Measurements from ENCODE around the gene VWA5B1.
A peak's percentile ranks its signal among the peaks of the same experiment; 100 is the strongest.

VWA5B1 gene

GRCh38 chr1:20343149-20343937 is 52.7 kb downstream of the VWA5B1 start:
- no peak for TF ChIP-seq SUZ12 (IDR thresholded peaks at IDR 0.05; ENCODE audit: extremely low read depth, insufficient read depth, insufficient read length)
- TF ChIP-seq YY1 (IDR thresholded peaks at IDR 0.05; ENCODE audit: insufficient read depth, insufficient read length), result no peak
- TF ChIP-seq ZNF274 (IDR thresholded peaks at IDR 0.05; ENCODE audit: low read depth, low read length), result no peak

GRCh38 chr1:20343938-20344302 is 53.2 kb downstream of the VWA5B1 start:
- no peak for TF ChIP-seq SUZ12 (IDR thresholded peaks at IDR 0.05; ENCODE audit: extremely low read depth, insufficient read depth, insufficient read length)
- H3K4me3 ChIP-seq (ENCODE audit: insufficient read length, low read depth), result peak overlapping the region; percentile 40
- H3K36me3 ChIP-seq (ENCODE audit: insufficient read depth, insufficient read length, low read length), result no peaks in the 10 kb centered on the region
- peak overlapping the region; percentile 36 for H3K9ac ChIP-seq (ENCODE audit: insufficient read length, low read depth)
- no peak for DNase-seq (ENCODE audit: low read depth, low spot score)
- peaks cover 7% of the 10 kb centered on the region for H3K27me3 ChIP-seq (ENCODE audit: insufficient read depth, insufficient read length)
- H3K9me3 ChIP-seq (ENCODE audit: insufficient read depth, low read length), result no peaks in the 10 kb centered on the region
- peaks cover 4% of the 10 kb centered on the region for H3K4me1 ChIP-seq (ENCODE audit: insufficient read depth, insufficient read length)

More at GRCh38 chr1:20343149-20343937, 52.7 kb downstream of the VWA5B1 start:
- H3K9ac ChIP-seq (ENCODE audit: insufficient read length, low read depth), result peak overlapping the region; percentile 66
- peaks cover 4% of the 10 kb centered on the region for H3K4me1 ChIP-seq (ENCODE audit: insufficient read depth, insufficient read length)
- DNase-seq (ENCODE audit: low read depth, low spot score), result peak; percentile 33
- H3K4me3 ChIP-seq (ENCODE audit: insufficient read length, low read depth), result peak overlapping the region; percentile 57
- H3K9me3 ChIP-seq (ENCODE audit: insufficient read depth, low read length), result no peaks in the 10 kb centered on the region
- H3K27me3 ChIP-seq (ENCODE audit: insufficient read depth, insufficient read length), result peaks cover 7% of the 10 kb centered on the region
- no peaks in the 10 kb centered on the region for H3K36me3 ChIP-seq (ENCODE audit: insufficient read depth, insufficient read length, low read length)

- no peak for TF ChIP-seq YY1 (IDR thresholded peaks at IDR 0.05; ENCODE audit: insufficient read depth, insufficient read length)
- TF ChIP-seq SUZ12 (IDR thresholded peaks at IDR 0.05; ENCODE audit: extremely low read depth, insufficient read depth, insufficient read length), result no peak
- TF ChIP-seq ZNF274 (IDR thresholded peaks at IDR 0.05; ENCODE audit: low read depth, low read length), result no peak
- no peaks in the 10 kb centered on the region for H3K36me3 ChIP-seq (ENCODE audit: insufficient read depth, insufficient read length, low read length)
- H3K27me3 ChIP-seq (ENCODE audit: insufficient read depth, insufficient read length), result peaks cover 7% of the 10 kb centered on the region
- H3K4me3 ChIP-seq (ENCODE audit: insufficient read length, low read depth), result no peak overlapping the region
- DNase-seq (ENCODE audit: low read depth, low spot score), result no peak
- no peak overlapping the region for H3K9ac ChIP-seq (ENCODE audit: insufficient read length, low read depth)
- peaks cover 4% of the 10 kb centered on the region for H3K4me1 ChIP-seq (ENCODE audit: insufficient read depth, insufficient read length)
- H3K9me3 ChIP-seq (ENCODE audit: insufficient read depth, low read length), result no peaks in the 10 kb centered on the region
These were observed 54.1 kb downstream of the VWA5B1 start for GRCh38 chr1:20344738-20345137.

GRCh38 chr1:20345419-20345818 is 54.7 kb downstream of the VWA5B1 start:
- no peaks in the 10 kb centered on the region for H3K36me3 ChIP-seq (ENCODE audit: insufficient read depth, insufficient read length, low read length)
- H3K4me3 ChIP-seq (ENCODE audit: insufficient read length, low read depth), result no peak overlapping the region
- H3K9ac ChIP-seq (ENCODE audit: insufficient read length, low read depth), result no peak overlapping the region
- no peak for TF ChIP-seq SUZ12 (IDR thresholded peaks at IDR 0.05; ENCODE audit: extremely low read depth, insufficient read depth, insufficient read length)
- no peak for TF ChIP-seq ZNF274 (IDR thresholded peaks at IDR 0.05; ENCODE audit: low read depth, low read length)
- no peak for DNase-seq (ENCODE audit: low read depth, low spot score)
- H3K27me3 ChIP-seq (ENCODE audit: insufficient read depth, insufficient read length), result peaks cover 7% of the 10 kb centered on the region
- H3K4me1 ChIP-seq (ENCODE audit: insufficient read depth, insufficient read length), result peaks cover 4% of the 10 kb centered on the region
- H3K9me3 ChIP-seq (ENCODE audit: insufficient read depth, low read length), result no peaks in the 10 kb centered on the region

- no peak overlapping the region for H3K9ac ChIP-seq (ENCODE audit: insufficient read length, low read depth)
- peaks cover 7% of the 10 kb centered on the region for H3K27me3 ChIP-seq (ENCODE audit: insufficient read depth, insufficient read length)
- DNase-seq (ENCODE audit: low read depth, low spot score), result no peak
- no peaks in the 10 kb centered on the region for H3K9me3 ChIP-seq (ENCODE audit: insufficient read depth, low read length)
- no peaks in the 10 kb centered on the region for H3K36me3 ChIP-seq (ENCODE audit: insufficient read depth, insufficient read length, low read length)
- H3K4me1 ChIP-seq (ENCODE audit: insufficient read depth, insufficient read length), result peaks cover 4% of the 10 kb centered on the region
- H3K4me3 ChIP-seq (ENCODE audit: insufficient read length, low read depth), result no peak overlapping the region
- TF ChIP-seq ZNF274 (IDR thresholded peaks at IDR 0.05; ENCODE audit: low read depth, low read length), result no peak
- TF ChIP-seq SUZ12 (IDR thresholded peaks at IDR 0.05; ENCODE audit: extremely low read depth, insufficient read depth, insufficient read length), result no peak
- TF ChIP-seq YY1 (IDR thresholded peaks at IDR 0.05; ENCODE audit: insufficient read depth, insufficient read length), result no peak
These were observed 55.8 kb downstream of the VWA5B1 start for GRCh38 chr1:20346433-20346832.

- peaks cover under 1% of the 10 kb centered on the region for H3K4me1 ChIP-seq (ENCODE audit: insufficient read depth, insufficient read length)
- H3K9me3 ChIP-seq (ENCODE audit: insufficient read depth, low read length), result no peaks in the 10 kb centered on the region
- H3K27me3 ChIP-seq (ENCODE audit: insufficient read depth, insufficient read length), result peaks cover 2% of the 10 kb centered on the region
- H3K36me3 ChIP-seq (ENCODE audit: insufficient read depth, insufficient read length, low read length), result no peaks in the 10 kb centered on the region
- no peak for TF ChIP-seq ZNF274 (IDR thresholded peaks at IDR 0.05; ENCODE audit: low read depth, low read length)
- no peak for TF ChIP-seq YY1 (IDR thresholded peaks at IDR 0.05; ENCODE audit: insufficient read depth, insufficient read length)
- no peak for TF ChIP-seq SUZ12 (IDR thresholded peaks at IDR 0.05; ENCODE audit: extremely low read depth, insufficient read depth, insufficient read length)
- no peak for DNase-seq (ENCODE audit: low read depth, low spot score)
- H3K9ac ChIP-seq (ENCODE audit: insufficient read length, low read depth), result no peak overlapping the region
- H3K4me3 ChIP-seq (ENCODE audit: insufficient read length, low read depth), result no peak overlapping the region
These were observed 57.0 kb downstream of the VWA5B1 start for GRCh38 chr1:20347699-20348098.

GRCh38 chr1:20348326-20348915 is 57.7 kb downstream of the VWA5B1 start:
- H3K9ac ChIP-seq (ENCODE audit: insufficient read length, low read depth), result no peak overlapping the region
- TF ChIP-seq ZNF274 (IDR thresholded peaks at IDR 0.05; ENCODE audit: low read depth, low read length) (no peak), SUZ12 (IDR thresholded peaks at IDR 0.05; ENCODE audit: extremely low read depth, insufficient read depth, insufficient read length) (no peak)
- H3K4me1 ChIP-seq (ENCODE audit: insufficient read depth, insufficient read length), result no peaks in the 10 kb centered on the region
- no peak overlapping the region for H3K4me3 ChIP-seq (ENCODE audit: insufficient read length, low read depth)
- no peaks in the 10 kb centered on the region for H3K27me3 ChIP-seq (ENCODE audit: insufficient read depth, insufficient read length)
- H3K36me3 ChIP-seq (ENCODE audit: insufficient read depth, insufficient read length, low read length), result no peaks in the 10 kb centered on the region
- DNase-seq (ENCODE audit: low read depth, low spot score), result no peak
- H3K9me3 ChIP-seq (ENCODE audit: insufficient read depth, low read length), result no peaks in the 10 kb centered on the region
